ENCODE results near the gene ZSWIM1.

Gene ZSWIM1

GRCh38 chr20:45902199-45902701 is 21.2 kb downstream of the ZSWIM1 start:
- no peak overlapping the region for H3K4me3 ChIP-seq (replicated peaks; ENCODE audit: low read depth, low read length)
- TF ChIP-seq CTCF (IDR thresholded peaks at IDR 0.05; ENCODE audit: low read length, missing control alignments) = no peak

GRCh38 chr20:45904583-45905504 is 23.8 kb downstream of the ZSWIM1 start:
- no peak for DNase-seq (ENCODE audit: low read depth)
- no peak overlapping the region for H3K4me3 ChIP-seq (replicated peaks; ENCODE audit: low read depth, low read length)
- TF ChIP-seq CTCF (IDR thresholded peaks at IDR 0.05; ENCODE audit: low read length, missing control alignments) = no peak

More at GRCh38 chr20:45902199-45902701, 21.2 kb downstream of the ZSWIM1 start:
- no peak for DNase-seq (ENCODE audit: low read depth)

GRCh38 chr20:45905505-45906079 is 24.6 kb downstream of the ZSWIM1 start:
- DNase-seq (ENCODE audit: low read depth) = peak; percentile 57
- no peak overlapping the region for H3K4me3 ChIP-seq (replicated peaks; ENCODE audit: low read depth, low read length)
- TF ChIP-seq CTCF (IDR thresholded peaks at IDR 0.05; ENCODE audit: low read length, missing control alignments) = no peak

GRCh38 chr20:45907219-45907948 is 26.4 kb downstream of the ZSWIM1 start:
- no peak overlapping the region for H3K4me3 ChIP-seq (replicated peaks; ENCODE audit: low read depth, low read length)
- DNase-seq (ENCODE audit: low read depth) = no peak
- TF ChIP-seq CTCF (IDR thresholded peaks at IDR 0.05; ENCODE audit: low read length, missing control alignments) = no peak

GRCh38 chr20:45908084-45908483 is 27.1 kb downstream of the ZSWIM1 start:
- no peak overlapping the region for H3K4me3 ChIP-seq (replicated peaks; ENCODE audit: low read depth, low read length)
- TF ChIP-seq CTCF (IDR thresholded peaks at IDR 0.05; ENCODE audit: low read length, missing control alignments) = no peak

GRCh38 chr20:45909336-45909808 is 28.3 kb downstream of the ZSWIM1 start:
- DNase-seq (ENCODE audit: low read depth) = no peak
- H3K4me3 ChIP-seq (replicated peaks; ENCODE audit: low read depth, low read length) = no peak overlapping the region
- no peak for TF ChIP-seq CTCF (IDR thresholded peaks at IDR 0.05; ENCODE audit: low read length, missing control alignments)

More at GRCh38 chr20:45908084-45908483, 27.1 kb downstream of the ZSWIM1 start:
- no peak for DNase-seq (ENCODE audit: low read depth)
